ENCODE results near the gene TMED4. TPM values are rescaled to one million over a fixed set of nuclear protein-coding genes. Genes with fewer than 3 reads are reported as not detected.

Gene TMED4
- total and polyA plus RNA-seq, 2 of the 13 experiments (the other 11 are each of a cell fraction or from before 2014, with no cell fraction given), result 81.4 to 109 TPM

GRCh38 chr7:44561962-44562621, 19.9 kb downstream of the TMED4 start (continued):
- TF ChIP-seq, protein P1, sequence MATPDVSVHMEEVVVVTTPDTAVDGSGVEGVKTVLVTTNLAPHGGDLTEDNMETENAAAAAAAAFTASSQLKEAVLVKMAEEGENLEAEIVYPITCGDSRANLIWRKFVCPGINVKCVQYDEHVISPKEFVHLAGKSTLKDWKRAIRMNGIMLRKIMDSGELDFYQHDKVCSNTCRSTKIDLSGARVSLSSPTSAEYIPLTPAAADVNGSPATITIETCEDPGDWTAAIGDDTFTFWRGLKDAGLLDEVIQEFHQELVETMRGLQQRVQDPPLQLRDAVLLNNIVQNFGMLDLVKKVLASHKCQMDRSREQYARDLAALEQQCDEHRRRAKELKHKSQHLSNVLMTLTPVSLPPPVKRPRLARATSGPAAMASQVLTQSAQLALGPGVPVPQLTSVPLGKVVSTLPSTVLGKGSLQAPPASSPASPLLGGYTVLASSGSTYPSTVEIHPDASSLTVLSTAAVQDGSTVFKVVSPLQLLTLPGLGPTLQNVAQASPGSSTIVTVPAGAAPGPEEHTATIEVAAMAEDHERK (CRISPR knock-in tag; IDR thresholded peaks at IDR 0.05; ENCODE audit: low read depth), result no peak
- TF ChIP-seq ZKSCAN5 (CRISPR knock-in tag; IDR thresholded peaks at IDR 0.05) (no peak), ZNF207 (IDR thresholded peaks at IDR 0.05; ENCODE audit: borderline replicate concordance) (no peak), MAFF (IDR thresholded peaks at IDR 0.05; ENCODE audit: low read depth, low read length) (peak; percentile 45), ZNF777 (CRISPR knock-in tag; IDR thresholded peaks at IDR 0.05) (no peak), ZNF607 (CRISPR knock-in tag; IDR thresholded peaks at IDR 0.05; ENCODE audit: borderline replicate concordance) (no peak), ZNF790 (CRISPR knock-in tag; IDR thresholded peaks at IDR 0.05; ENCODE audit: borderline replicate concordance) (no peak), ZNF350 (CRISPR knock-in tag; IDR thresholded peaks at IDR 0.05; ENCODE audit: borderline replicate concordance, low read depth) (peak; percentile 54; the same call in 1 of the 2 replicates), SIN3A (IDR thresholded peaks at IDR 0.05; ENCODE audit: borderline replicate concordance, low read depth, low read length) (no peak), SRSF1 (optimal IDR thresholded peaks at IDR 0.05; ENCODE audit: low read depth, low read length) (no peak), HDAC2 (CRISPR knock-in tag; IDR thresholded peaks at IDR 0.05) (peak; percentile 75), GTF3A (CRISPR knock-in tag; conservative IDR thresholded peaks at IDR 0.05) (no peak), IRF2 (CRISPR knock-in tag; IDR thresholded peaks at IDR 0.05) (peak; percentile 60), ZNF274 (CRISPR knock-in tag; IDR thresholded peaks at IDR 0.05) (no peak), ZNF780A (CRISPR knock-in tag; IDR thresholded peaks at IDR 0.05) (no peak), PAWR (CRISPR knock-in tag; IDR thresholded peaks at IDR 0.05; ENCODE audit: borderline replicate concordance) (no peak), ZNF597 (CRISPR knock-in tag; IDR thresholded peaks at IDR 0.05) (no peak), GABPB1 (CRISPR knock-in tag; IDR thresholded peaks at IDR 0.05) (no peak), JUNB (CRISPR knock-in tag; IDR thresholded peaks at IDR 0.05; ENCODE audit: borderline replicate concordance) (peak; percentile 68; the same call in 1 of the 2 replicates), ESRRA (CRISPR knock-in tag; IDR thresholded peaks at IDR 0.05; ENCODE audit: low read depth) (0 out of 2 replicates have a peak, but pooled peaks have one; percentile 28), PRMT3 (CRISPR knock-in tag; IDR thresholded peaks at IDR 0.05; ENCODE audit: borderline replicate concordance, low read depth) (no peak), EEA1 (CRISPR knock-in tag; IDR thresholded peaks at IDR 0.05; ENCODE audit: borderline replicate concordance) (no peak), PLRG1 (conservative IDR thresholded peaks at IDR 0.05) (no peak), ZNF761 (CRISPR knock-in tag; conservative IDR thresholded peaks at IDR 0.05) (no peak), ZNF33A (CRISPR knock-in tag; IDR thresholded peaks at IDR 0.05; ENCODE audit: borderline replicate concordance) (no peak), ZNF839 (CRISPR knock-in tag; IDR thresholded peaks at IDR 0.05; ENCODE audit: borderline replicate concordance) (no peak), NR1H2 (CRISPR knock-in tag; IDR thresholded peaks at IDR 0.05; ENCODE audit: borderline replicate concordance, low read depth) (no peak), NPAS2 (CRISPR knock-in tag; IDR thresholded peaks at IDR 0.05; ENCODE audit: borderline replicate concordance) (no peak)
- TF ChIP-seq, protein P2, sequence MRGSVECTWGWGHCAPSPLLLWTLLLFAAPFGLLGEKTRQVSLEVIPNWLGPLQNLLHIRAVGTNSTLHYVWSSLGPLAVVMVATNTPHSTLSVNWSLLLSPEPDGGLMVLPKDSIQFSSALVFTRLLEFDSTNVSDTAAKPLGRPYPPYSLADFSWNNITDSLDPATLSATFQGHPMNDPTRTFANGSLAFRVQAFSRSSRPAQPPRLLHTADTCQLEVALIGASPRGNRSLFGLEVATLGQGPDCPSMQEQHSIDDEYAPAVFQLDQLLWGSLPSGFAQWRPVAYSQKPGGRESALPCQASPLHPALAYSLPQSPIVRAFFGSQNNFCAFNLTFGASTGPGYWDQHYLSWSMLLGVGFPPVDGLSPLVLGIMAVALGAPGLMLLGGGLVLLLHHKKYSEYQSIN (CRISPR knock-in tag; IDR thresholded peaks at IDR 0.05; ENCODE audit: borderline replicate concordance), result no peak
